Stimulated activated CD8-positive, alpha-beta memory T cell treated with anti-CD3 and anti-CD28 coated beads, Interleukin-2, amount 100 ng/mL, for 48 hours (primary cell): ENCODE data around the gene NIP7.
A peak's percentile ranks its signal among the peaks of the same experiment; 100 is the strongest.

Experiments
- DNase-seq, 2 donors: peaks; one replicate each; pipeline ENCODE4 v3.0.0-alpha.2; 2020; ENCODE audit warnings: low read depth in 2 of 2

Gene NIP7

DNA sequence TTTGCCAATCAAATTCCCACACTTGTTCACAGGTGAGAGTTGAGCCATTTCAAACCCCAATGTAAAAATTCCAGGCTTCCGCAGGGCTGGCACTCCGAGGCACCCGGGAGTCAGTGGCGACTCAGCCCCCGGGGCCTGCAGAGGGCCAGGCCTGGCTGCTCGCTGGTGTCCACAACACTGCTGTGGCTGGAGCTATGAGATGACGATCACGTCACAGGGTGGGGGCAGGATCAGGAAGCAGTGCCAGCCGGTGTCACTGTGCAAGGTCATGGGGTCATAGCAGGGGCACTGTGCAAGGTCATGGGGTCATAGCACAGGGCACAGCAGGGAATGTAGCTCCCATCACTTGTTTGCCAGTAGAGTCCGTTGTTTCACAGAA is 20.7 kb upstream of the NIP7 start:
- no peak for DNase-seq

GRCh38 chr16:69319381-69319780 is 20.2 kb upstream of the NIP7 start:
- no peak for DNase-seq

DNA sequence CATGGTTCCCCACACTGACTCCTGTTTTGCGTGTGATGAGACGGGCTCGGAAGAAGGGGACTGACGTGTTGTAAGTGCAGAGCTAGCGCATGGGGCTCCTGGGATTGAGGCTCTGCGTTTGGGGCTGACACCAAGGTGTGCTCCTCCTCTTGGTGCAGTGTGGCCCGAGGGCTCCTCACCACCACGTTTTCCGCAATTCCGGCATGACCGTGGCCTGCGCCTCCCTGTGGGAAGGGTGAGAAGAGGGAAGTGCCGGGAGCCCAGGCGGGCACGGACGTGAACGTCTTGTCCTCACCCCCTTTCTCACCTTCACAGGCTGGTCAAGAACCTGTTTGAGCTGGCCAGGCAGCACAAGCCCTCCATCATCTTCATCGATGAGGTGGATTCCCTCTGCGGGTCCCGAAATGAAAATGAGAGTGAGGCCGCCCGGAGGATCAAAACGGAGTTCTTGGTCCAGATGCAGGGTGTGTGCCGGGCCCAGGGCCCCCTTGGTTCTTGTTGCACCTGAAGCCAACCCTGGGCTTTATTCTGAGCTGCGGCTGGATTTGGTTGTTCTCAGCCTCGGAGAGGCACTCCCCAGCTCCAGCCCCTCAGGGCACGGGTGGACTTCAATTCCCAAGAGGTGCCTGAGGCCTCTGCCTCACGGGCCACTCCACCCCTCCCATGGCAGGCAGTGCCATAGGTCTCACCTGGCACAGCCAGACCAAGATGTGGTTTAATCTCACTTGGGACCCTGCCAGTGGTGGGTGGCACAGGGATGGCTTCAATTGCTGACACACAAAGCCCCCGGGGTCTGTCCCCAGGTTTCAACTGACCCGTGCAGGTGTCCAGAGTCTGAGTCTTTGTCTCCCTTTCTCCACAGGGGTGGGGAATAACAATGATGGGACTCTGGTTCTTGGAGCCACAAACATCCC is 19.5 kb upstream of the NIP7 start:
- DNase-seq: no peak

GRCh38 chr16:69320740-69321073 is 18.9 kb upstream of the NIP7 start:
- no peak for DNase-seq

DNA sequence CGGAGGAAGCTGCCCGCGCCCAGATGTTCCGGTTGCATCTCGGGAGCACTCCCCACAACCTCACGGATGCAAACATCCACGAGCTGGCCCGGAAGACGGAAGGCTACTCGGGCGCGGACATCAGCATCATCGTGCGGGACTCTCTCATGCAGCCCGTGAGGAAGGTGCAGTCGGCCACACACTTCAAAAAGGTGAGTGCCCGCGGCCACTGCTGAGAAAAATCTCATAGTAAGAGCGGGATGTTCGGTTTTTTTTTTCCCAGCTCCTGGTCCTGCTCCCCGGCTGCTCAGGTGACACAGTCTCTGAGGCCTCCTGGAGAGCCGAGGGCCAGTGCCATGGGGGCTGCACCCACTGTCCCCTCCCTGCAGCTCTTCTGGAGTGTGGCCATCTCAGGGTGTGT is 18.5 kb upstream of the NIP7 start:
- DNase-seq: no peak

DNA sequence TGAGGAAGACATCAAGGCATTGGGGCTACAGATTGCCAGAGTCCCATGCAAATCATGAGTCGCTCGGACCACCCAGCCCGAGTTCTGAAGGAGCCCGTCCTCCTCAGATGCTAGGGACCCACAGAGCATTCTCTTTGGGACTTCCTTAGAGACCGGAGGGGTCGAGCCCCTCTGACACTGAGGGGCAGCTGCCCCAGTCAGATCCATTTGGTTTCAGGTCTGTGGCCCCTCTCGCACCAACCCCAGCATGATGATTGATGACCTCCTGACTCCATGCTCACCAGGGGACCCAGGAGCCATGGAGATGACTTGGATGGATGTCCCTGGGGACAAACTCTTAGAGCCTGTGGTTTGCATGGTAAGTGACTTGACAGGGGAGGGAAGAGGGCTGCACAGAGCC is 17.2 kb upstream of the NIP7 start:
- DNase-seq: no peak

- DNase-seq: no peak
Measured at GRCh38 chr16:69323415-69323814, 16.2 kb upstream of the NIP7 start.

GRCh38 chr16:69324013-69324531 is 15.5 kb upstream of the NIP7 start:
- no peak for DNase-seq

GRCh38 chr16:69324585-69325253 is 14.9 kb upstream of the NIP7 start:
- no peak for DNase-seq

DNA sequence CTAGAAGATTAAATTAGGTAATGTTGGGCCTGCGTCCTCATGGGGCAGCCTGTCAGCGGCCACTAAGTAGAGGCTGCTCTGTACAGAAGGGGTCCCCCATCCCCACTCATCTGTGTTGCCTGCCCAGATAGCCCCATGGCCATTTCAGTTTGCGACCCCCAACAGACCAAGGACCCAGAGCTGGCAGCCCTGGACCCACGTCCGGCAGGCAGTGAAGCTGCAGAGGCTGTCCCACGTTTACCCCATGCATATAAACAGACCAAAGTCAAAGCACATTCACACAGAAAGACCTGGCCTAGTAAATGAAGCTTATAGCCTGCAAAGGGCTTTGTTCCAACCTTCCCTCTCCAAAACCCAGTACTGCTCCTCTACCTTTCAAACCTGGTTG is 13.8 kb upstream of the NIP7 start:
- DNase-seq: no peak

- DNase-seq: no peak
Measured at GRCh38 chr16:69326172-69326873, 13.2 kb upstream of the NIP7 start.

DNA sequence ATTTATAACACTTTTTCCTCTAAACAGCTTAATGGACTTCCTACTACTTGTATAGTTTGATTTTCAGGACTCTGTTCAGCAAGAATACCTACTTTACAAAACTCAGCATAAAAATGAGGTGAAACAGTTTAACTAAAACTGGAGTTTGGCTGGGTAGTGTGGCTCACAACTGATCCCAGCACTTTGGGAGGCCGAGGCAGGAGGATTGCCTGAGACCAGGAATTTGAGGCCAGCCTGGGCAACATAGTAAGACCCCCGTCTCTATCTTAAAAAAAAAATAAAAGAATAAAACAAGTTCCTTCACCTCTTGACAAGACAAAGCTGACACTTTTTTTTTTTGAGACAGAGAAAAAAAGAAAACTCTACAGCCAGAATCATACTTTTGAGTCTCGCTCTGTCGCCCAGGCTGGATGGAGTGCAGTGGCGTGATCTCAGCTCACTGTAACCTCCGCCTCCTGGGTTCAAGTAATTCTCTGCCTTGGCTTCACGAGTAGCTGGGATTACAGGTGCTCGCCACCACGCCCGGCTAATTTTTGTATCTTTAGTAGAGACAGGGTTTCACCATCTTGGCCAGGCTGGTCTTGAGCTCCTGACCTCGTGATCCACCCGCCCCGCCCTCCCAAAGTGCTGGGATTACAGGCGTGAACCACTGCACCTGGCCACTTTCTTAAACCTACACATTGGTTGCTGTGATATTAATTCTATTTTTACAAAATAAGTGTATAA is 11.8 kb upstream of the NIP7 start:
- DNase-seq: no peak

- no peak for DNase-seq
Measured at GRCh38 chr16:69328854-69329316, 10.7 kb upstream of the NIP7 start.

- DNase-seq: peak in 1 of 2 donors; percentile 30
Measured at GRCh38 chr16:69329369-69330285, 9.9 kb upstream of the NIP7 start.

GRCh38 chr16:69330286-69331109 is 9.1 kb upstream of the NIP7 start, which contains the start of gene PDF:
Gene PDF (minus strand): TSS chr16:69330588. CDS start chr16:69330570, 18 bp downstream.
- DNase-seq: peak; percentile 82 to 83

GRCh38 chr16:69334696-69335095 is 4.9 kb upstream of the NIP7 start:
- DNase-seq: no peak

DNA sequence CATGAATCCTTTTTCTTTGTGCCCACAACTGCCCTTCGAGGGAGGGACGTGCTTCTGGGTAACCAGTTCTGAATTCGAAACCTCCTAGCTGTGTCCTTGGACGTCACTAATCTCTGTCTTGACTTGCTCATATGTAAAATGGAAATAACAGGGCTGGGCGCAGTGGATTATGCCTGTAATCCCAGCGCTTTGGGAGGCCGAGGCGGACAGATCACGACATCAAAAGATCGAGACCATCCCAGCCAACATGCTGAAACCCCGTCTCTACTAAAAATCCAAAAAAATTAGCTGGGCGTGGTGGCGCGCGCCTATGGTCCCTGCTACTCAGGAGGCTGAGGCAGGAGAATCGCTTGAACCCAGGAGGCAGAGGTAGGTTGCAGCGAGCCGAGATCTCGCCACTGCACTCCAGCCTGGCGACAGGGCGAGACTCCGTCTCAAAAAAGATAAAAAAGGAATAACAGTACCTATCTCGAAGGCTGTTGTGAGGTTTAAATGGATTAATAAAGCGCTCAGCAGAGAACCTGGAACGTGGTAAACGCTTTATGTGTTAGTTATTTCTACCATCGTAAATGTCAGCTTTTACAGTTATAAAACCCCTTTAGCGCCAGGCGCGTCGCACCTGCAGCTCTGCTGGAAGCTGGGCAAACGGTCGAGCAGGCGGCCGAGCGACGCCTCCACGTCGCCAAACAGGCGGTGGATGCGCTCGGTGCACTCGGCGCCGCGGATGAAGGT is 849 bp upstream of the NIP7 start:
- DNase-seq: peak; percentile 30 to 45

- DNase-seq: peak in 1 of 2 donors; percentile 22
Measured at GRCh38 chr16:69340095-69340644, 598 bp downstream of the NIP7 start.

GRCh38 chr16:69344171-69344570 is 4.6 kb downstream of the NIP7 start:
- no peak for DNase-seq
